ENCODE results near the gene EIF5. TPM values are rescaled to one million over a fixed set of nuclear protein-coding genes. Genes with fewer than 3 reads are reported as not detected.

EIF5 gene
- total RNA-seq, 4 donors from 2014 or later = 118 to 237 (median 159) TPM

GRCh38 chr14:103312006-103312635 lies 21.9 kb upstream of the EIF5 start:
- intact Hi-C loops (cut with DNase I) = no loop called here
- no peak for TF ChIP-seq POLR2AphosphoS5 (IDR thresholded peaks at IDR 0.05)
- TF ChIP-seq EP300 (IDR thresholded peaks at IDR 0.05) = no peak
- WGBS = 81% methylated on average over 9 of the region's 14 CpGs
- no peak for DNase-seq (ENCODE audit: extremely low spot score)
- no peak overlapping the region for H3K4me3 ChIP-seq
- no peaks in the 10 kb centered on the region for H3K4me1 ChIP-seq
- no peak overlapping the region for H3K27ac ChIP-seq (replicated peaks in 1 of 4)
- H3K9me3 ChIP-seq = no peaks in the 10 kb centered on the region
- H3K27me3 ChIP-seq = peaks cover 0 to 19% (median 0%) of the 10 kb centered on the region in 4 donors
- H3K36me3 ChIP-seq = no peaks in the 10 kb centered on the region

DNA sequence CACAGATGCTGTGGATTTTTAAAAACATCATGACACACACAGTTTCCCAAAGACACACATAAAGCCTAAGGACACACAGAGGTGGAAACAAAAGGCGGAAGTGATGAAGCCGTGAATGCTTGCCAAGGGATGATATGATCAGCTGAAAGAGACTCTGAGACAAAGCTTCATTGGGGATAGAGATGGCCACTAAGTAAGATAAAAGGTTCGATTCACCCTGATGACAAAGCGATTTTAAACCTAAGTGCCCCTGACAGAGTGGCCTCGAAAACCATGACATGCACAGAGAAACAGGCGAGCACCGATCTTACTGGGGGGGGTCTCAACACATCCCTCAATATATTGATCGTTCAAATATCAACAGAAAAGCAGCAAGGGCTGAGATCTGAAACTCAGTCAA lies 20.3 kb upstream of the EIF5 start:
- H3K4me1 ChIP-seq = no peaks in the 10 kb centered on the region
- no peak for TF ChIP-seq EP300 (IDR thresholded peaks at IDR 0.05)
- no peak for TF ChIP-seq CTCF (IDR thresholded peaks at IDR 0.05)
- TF ChIP-seq POLR2AphosphoS5 (IDR thresholded peaks at IDR 0.05) = no peak
- TF ChIP-seq POLR2A (IDR thresholded peaks at IDR 0.05; ENCODE audit: low read depth) = no peak
- DNase-seq (ENCODE audit: extremely low spot score) = no peak
- no peak overlapping the region for H3K4me3 ChIP-seq
- no peak overlapping the region for H3K27ac ChIP-seq (replicated peaks in 1 of 4)
- H3K27me3 ChIP-seq = peaks cover 0 to 26% (median 0%) of the 10 kb centered on the region in 4 donors
- H3K9me3 ChIP-seq = no peaks in the 10 kb centered on the region
- intact Hi-C loops (cut with DNase I) = no loop called here
- no peaks in the 10 kb centered on the region for H3K36me3 ChIP-seq
- WGBS = 78% methylated on average over 8 of the region's 8 CpGs

DNA sequence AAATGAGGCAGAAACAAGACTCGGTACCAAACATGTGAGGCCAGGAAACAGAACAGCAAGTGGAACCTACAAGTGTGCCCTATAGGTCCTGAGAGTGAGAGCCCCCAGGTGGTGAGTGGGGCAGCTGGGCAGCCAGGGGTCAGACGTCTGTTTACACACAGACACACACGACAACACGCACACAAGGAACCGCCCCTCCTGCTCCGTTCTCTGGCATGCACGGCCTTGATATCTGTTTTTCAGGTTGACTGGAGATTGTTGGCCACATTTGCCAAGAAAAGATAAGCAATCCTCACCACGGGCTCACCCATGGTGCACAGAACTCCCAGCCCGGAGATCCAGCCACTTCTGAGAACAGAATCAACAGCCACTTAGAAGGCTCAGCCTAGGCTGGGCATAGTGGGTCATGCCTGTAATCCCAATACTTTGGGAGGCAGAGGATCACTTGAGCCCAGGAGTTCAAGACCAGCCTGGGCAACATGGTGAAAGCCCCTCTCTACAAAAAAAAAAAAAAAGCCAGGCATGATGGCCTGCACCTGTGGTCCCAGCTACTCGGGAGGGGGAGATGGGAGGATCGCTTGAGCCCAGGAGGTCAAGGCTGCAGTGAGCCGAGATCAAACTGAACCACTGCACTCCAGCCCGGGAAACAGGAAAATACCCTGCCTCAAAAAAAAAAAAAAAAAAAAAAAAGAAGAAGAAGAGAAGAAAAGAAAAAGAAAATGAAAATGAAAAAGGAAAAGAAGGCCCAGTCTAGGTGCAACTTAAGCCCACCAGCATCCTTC lies 19.4 kb upstream of the EIF5 start:
- WGBS = 83% methylated on average over 13 of the region's 13 CpGs
- H3K27me3 ChIP-seq = peaks cover 0 to 30% (median 0%) of the 10 kb centered on the region in 4 donors
- TF ChIP-seq CTCF (IDR thresholded peaks at IDR 0.05) = no peak
- TF ChIP-seq POLR2A (IDR thresholded peaks at IDR 0.05; ENCODE audit: low read depth) = no peak
- no peak for TF ChIP-seq POLR2AphosphoS5 (IDR thresholded peaks at IDR 0.05)
- TF ChIP-seq EP300 (IDR thresholded peaks at IDR 0.05) = no peak
- no peaks in the 10 kb centered on the region for H3K4me1 ChIP-seq
- H3K4me3 ChIP-seq = no peak overlapping the region
- no peak overlapping the region for H3K27ac ChIP-seq (replicated peaks in 1 of 4)
- H3K36me3 ChIP-seq = no peaks in the 10 kb centered on the region
- no peak for DNase-seq (ENCODE audit: extremely low spot score)
- intact Hi-C loops (cut with DNase I) = no loop called here
- no peaks in the 10 kb centered on the region for H3K9me3 ChIP-seq

DNA sequence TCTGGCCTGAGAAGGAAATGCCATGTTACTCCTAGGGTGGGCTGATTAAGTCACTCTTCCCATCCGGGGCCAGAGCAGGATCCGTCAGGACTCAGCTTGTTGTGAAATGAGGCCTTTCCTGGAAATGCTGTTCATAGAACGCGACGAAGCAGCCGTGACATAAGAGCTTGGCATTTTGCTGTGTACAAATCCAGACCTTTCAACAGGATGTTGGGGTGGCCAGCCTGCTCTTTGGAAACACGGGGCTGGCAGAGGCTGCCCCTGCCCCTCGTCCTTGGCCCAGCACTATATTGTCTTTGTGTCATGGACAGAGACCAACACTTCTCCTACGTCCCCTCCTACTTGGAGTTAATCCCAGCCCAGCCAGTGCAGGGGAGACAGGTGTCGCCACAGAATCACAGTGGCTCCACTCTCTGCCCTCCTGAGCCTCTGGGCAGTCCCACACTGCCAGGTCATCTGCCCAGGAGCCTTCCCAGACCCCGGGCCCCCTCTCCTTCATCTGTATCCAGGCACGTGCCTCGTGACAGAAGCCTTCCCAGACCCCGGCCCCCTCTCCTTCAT lies 18.6 kb upstream of the EIF5 start:
- intact Hi-C loops (cut with DNase I) = no loop called here
- H3K4me1 ChIP-seq = no peaks in the 10 kb centered on the region
- no peak for DNase-seq (ENCODE audit: extremely low spot score)
- H3K36me3 ChIP-seq = no peaks in the 10 kb centered on the region
- no peak overlapping the region for H3K4me3 ChIP-seq
- peaks cover 0 to 34% (median 0%) of the 10 kb centered on the region in 4 donors for H3K27me3 ChIP-seq
- H3K9me3 ChIP-seq = no peaks in the 10 kb centered on the region
- WGBS = 78% methylated on average over 13 of the region's 14 CpGs
- no peak for TF ChIP-seq POLR2AphosphoS5 (IDR thresholded peaks at IDR 0.05)
- TF ChIP-seq CTCF (IDR thresholded peaks at IDR 0.05) = no peak
- no peak for TF ChIP-seq POLR2A (IDR thresholded peaks at IDR 0.05; ENCODE audit: low read depth)
- no peak for TF ChIP-seq EP300 (IDR thresholded peaks at IDR 0.05)
- no peak overlapping the region for H3K27ac ChIP-seq (replicated peaks in 1 of 4)

DNA sequence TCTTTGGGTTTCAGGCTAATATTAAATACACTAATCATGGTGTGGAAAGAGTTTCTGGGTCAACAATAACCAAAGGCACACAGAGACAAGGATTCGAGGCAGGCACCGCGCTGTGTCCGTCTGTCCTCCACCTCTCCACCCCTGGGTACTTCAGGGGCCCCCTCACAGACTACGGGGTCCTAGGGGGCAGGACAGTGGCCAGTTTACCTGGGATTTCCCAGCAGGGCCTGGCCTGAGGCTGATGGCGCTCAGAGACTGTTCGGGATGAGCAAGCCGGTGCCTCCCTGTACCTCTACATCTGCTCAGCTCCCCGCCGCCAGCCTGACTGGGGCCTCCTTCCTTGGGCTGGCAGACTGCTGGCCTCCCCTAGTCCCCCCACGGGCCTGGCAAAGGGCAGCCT lies 18.1 kb upstream of the EIF5 start:
- 83% methylated on average over 7 of the region's 11 CpGs for WGBS
- H3K27ac ChIP-seq (replicated peaks in 1 of 4) = no peak overlapping the region
- H3K36me3 ChIP-seq = no peaks in the 10 kb centered on the region
- intact Hi-C loops (cut with DNase I) = no loop called here
- peaks cover 0 to 32% (median 0%) of the 10 kb centered on the region in 4 donors for H3K27me3 ChIP-seq
- H3K4me3 ChIP-seq = no peak overlapping the region
- TF ChIP-seq POLR2A (IDR thresholded peaks at IDR 0.05; ENCODE audit: low read depth) (no peak), EP300 (IDR thresholded peaks at IDR 0.05) (no peak), CTCF (IDR thresholded peaks at IDR 0.05) (no peak), POLR2AphosphoS5 (IDR thresholded peaks at IDR 0.05) (no peak)
- no peak for DNase-seq (ENCODE audit: extremely low spot score)
- no peaks in the 10 kb centered on the region for H3K4me1 ChIP-seq
- no peaks in the 10 kb centered on the region for H3K9me3 ChIP-seq
